NCI-H526 (cell line): ENCODE data around the gene TRAPPC2.
A peak's percentile ranks its signal among the peaks of the same experiment; 100 is the strongest.
"Not testable (repeated sequence)": the region's sequence is repeated elsewhere in the genome, so short reads cannot be mapped to it uniquely, and the experiment has no call there.

ENCODE experiments used
- DNase-seq, 2 experiments: peaks; one replicate each; lab custom pipeline; 2025; lab: John Stamatoyannopoulos, UW

The TRAPPC2 gene

DNA sequence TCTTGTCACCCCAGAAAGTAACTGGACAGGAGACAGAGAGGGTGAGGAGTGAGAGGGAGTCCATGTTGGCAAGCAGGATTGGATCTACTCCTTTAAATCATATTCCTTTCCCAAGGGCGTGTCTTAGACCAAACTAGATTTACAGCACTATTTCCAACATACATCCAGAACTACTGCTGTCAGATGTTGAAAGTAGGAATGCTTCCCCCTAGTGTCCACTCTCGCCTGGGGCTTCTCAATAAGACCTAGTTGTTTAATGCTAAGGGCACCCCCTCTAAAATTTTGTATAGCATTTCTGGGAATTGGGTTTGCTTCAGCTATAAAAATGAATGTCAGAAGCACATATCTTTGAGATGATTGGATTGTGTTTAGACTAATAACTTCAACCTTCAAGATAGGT is 13.4 kb upstream of the TRAPPC2 start:
- peak in 1 of 2 experiments; percentile 59 for DNase-seq

DNA sequence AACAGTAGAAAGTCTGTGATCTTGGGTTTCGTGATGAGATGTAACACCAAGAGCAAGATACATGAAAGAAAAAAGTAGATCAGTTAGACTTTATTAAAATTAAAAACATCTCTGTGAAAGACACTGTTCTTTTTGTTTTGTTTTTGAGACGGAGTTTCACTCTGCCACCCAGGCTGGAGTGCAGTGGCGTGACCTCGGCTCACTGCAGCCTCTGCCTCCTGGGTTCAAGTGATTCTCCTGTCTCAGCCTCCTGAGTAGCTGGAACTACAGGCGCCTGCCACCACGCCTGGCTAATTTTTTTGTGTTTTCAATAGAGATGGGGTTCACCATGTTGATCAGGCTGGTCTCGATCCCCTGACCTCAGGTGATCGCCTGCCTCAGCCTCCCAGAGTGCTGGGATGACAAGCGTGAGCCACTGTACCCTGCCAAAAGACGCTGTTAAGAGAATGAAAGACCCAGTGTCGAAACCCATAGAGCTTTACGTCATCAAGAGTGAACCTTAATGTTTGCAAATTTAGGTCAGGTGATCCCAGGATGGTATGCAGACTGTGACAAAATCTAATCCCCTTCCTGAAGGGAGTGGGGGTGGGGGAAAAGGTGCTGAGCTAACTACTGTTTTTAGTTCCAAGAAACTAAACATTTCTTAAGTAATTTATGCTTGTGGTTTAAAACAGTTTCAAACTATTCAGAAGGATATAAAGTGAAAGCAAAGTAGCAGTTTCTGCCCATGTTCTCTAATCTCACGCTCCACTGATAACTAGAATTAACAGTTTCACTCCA is 8.2 kb upstream of the TRAPPC2 start:
- no peak for DNase-seq

GRCh38 chrX:13741695-13742094 is 7.3 kb upstream of the TRAPPC2 start:
- no peak for DNase-seq

GRCh38 chrX:13733506-13733905 is 914 bp downstream of the TRAPPC2 start:
- peak in 1 of 2 experiments; percentile 12 for DNase-seq

DNA sequence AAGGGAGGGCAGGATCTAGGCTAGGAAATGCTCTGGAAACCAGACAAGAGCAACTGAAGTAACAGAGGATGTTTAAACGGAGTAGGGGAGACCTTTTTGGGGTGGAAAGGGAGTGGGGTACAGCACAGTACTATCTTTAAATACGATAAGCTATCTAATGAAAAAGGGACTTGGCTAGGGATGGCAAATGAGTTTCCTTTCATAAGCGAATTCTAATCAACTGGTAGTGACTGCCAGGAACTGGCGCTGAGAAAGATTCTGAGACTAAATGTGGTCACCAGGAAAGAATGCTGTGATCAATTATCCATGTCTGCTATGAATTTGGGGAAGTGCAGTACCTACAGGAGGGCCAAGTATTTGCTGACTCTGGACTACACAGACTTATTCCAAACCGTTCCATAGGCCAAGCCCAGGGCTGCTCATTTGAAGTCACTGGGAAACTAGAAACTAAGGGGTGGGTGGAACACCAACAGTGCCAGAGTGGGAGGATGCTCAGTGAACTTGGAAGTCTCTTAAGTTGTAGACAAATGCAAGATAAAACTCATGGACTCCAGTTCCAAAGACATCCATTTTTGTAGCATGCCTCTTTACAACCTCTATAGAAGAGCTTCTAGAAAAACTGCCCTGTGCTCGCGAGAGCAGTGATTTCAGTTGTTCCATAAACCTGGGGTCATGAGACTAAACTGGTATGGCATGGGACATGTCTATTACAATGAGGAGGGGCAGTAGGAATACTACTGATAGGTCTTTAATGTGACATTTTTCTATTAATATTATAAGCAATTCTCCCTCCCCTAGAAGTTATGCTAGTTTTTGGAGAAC is 2.0 kb downstream of the TRAPPC2 start:
- no peak for DNase-seq

- DNase-seq: not testable (repeated sequence)
Observed at GRCh38 chrX:13730523-13730922, 3.9 kb downstream of the TRAPPC2 start.

DNA sequence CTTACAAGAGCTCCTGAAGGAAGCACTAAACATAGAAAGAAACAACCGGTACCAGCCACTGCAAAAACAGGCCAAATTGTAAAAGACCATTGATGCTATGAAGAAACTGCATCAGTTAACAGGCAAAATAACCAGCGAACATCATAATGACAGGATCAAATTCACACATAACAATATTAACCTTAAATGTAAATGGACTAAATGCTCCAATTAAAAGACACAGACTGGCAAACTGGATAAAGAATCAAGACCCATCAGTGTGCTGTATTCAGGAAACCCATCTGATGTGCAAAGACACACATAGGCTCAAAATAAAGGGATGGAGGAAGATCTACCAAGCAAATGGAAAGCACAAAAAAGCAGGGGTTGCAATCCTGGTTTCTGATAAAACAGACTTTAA is 7.8 kb downstream of the TRAPPC2 start:
- DNase-seq: not testable (repeated sequence)

GRCh38 chrX:13724878-13725277 is 9.5 kb downstream of the TRAPPC2 start:
- not testable (repeated sequence) for DNase-seq

DNA sequence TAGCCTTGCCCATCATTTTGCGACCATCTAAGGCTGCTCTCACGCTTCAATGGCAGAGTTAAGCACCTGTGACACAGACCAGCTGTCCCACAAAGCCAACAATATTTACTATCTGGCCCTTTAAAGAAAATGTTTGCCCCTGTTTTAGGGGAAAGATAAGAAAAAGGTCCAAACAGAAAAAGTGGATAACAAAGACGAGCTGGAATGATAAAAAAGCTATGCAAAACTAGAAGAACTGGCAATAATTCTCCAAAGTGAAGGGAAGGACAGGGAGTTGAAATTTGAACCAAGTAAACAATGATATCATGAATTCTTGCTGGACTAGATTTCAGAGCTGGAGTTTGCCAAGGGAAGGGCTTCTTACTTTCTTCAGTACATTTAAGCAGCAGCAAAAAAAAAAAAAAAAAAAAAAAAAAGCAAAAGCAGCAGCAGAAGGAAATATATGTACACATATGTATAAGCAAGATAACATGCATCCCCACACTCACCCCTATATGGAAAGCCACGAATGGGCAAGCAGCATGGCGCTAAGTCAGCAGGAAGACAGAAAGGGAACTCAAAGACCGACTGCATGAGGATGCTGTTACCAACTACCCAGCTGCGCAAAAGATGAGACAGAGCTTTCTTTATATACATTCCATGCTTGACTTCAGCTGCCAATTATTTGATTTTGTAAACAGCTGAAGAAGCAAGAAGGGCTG is 12.5 kb downstream of the TRAPPC2 start:
- peak; percentile 41 to 52 for DNase-seq

GRCh38 chrX:13721371-13721770 is 13.0 kb downstream of the TRAPPC2 start:
- no peak for DNase-seq

- DNase-seq: no peak
Observed at GRCh38 chrX:13719192-13719856, 15.1 kb downstream of the TRAPPC2 start.

- DNase-seq: no peak
Observed at GRCh38 chrX:13717700-13718472, 16.5 kb downstream of the TRAPPC2 start.

GRCh38 chrX:13716905-13717304 is 17.5 kb downstream of the TRAPPC2 start:
- DNase-seq: no peak

- no peak for DNase-seq
Observed at GRCh38 chrX:13716455-13716854, 18.0 kb downstream of the TRAPPC2 start.

DNA sequence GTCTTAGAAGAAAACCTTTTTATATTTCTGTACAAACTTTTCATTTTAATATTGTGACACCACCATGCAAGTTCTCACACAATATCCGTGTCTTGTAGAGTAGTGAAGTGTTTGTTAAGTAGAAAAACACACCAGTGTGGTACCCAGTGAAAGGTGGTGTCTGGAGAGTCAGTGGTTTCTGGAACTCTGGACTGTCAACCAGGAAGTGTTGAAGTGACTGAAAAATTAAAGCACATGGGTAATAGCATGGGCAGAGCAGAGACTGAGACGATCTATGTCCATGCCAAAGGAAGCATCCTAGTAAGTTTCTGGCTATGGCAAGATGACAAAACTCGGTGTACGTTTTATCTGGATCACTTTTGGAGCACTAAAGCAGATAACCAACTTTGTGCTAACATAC is 23.3 kb downstream of the TRAPPC2 start:
- DNase-seq: no peak

DNA sequence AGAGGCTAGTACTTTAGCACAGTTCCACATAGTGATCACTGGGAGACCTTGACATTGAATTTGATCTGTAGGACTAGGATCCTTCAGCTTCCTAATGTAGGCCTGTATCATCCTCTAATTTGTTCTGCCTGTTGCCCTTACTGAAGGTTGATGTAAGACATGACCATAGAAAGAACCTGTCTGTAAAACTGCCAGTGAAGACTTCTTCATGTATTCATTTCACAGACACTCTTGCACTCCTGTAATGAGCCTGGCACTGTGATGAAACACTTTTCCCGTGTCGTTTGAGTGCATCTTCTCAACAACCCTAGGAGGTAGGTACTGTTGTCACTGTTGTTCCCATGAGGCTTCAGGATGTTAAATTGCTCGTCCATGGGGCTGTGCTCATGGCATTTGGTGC is 30.8 kb downstream of the TRAPPC2 start:
- DNase-seq: no peak

- no peak for DNase-seq
Observed at GRCh38 chrX:13703135-13703534, 31.3 kb downstream of the TRAPPC2 start.

DNA sequence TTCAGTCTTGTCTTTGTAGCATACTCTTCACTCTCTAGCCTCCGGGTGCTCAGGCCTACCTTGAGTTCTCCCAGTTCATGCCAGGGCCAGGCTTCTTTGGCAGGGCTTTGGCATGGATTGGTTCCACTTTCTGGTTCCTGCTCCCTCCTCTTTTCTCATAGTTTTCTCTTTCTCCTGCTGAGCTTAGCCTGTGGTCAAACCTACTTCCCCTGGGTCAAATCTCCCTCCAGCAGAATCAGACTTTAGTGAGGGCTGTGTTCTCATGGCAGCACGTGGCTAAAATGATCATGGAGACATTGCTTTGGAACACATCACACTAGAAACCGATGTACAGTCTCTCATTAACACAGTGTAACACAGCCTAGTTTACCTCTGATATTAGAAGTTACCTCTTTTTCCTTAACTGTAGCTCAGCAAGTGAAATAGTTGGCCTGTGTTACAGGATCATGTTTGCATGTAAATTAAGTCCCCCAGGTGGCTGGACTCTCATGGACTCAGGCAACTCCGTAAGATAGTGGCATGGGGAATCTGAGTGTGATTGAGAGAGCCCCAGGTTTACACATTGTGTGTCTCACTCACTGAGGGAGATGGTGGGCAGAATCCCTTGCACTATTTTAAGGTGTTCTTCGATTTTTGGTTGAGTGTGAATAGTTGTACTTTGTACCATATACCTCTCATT is 32.2 kb downstream of the TRAPPC2 start:
- no peak for DNase-seq

- DNase-seq: no peak
Observed at GRCh38 chrX:13700380-13700779, 34.0 kb downstream of the TRAPPC2 start.

DNA sequence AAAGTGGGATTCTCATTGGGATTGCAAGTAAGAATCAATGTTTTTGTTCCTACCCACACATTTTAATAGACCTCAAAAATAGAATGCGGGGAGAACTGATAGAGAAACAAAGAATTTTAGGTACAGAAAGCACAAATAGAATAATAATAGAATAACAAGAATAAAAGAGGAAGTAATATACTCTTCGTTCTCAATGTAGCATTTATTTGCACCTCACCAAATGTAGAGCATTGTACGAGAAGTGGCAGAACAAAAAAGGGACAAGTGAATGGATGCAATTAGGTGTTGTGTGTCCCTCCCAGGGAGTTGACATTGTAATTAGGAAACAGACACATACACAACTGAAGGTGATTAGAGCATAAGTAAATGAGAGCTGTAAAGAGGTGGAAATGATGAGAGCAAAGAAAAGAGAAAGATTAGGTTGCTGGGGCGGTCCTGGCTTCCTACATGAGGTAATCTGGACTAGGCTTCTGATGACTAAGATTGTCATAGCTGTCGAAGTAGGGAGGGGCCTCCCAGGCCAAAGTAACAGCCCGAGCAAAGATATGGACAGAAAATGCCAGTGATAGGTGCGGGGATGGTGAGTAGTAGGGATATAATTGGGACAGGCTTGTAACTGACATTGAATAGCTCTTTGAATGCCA is 35.1 kb downstream of the TRAPPC2 start:
- no peak for DNase-seq
